KOPT-K1 (cell line): ENCODE results near the gene FMO4.
"Not testable (repeated sequence)": the region's sequence is repeated elsewhere in the genome, so short reads cannot be mapped to it uniquely, and the experiment has no call there.

Experiments used
- H3K27ac ChIP-seq: fragments of 200-600 bp; sonication (generic); 2 replicates; pipeline ENCODE4 v1.5.1; 2016; ENCODE audit warnings: antibody characterized with exemption, mild to moderate bottlenecking, low read depth, low read length; ENCODE audit not compliant: poor library complexity, severe bottlenecking
- H3K36me3 ChIP-seq: fragments of 200-600 bp; sonication (generic); 2 replicates; pipeline ENCODE4 v1.5.1; 2017; ENCODE audit warnings: antibody characterized with exemption, mild to moderate bottlenecking, low read length, moderate library complexity; ENCODE audit not compliant: insufficient read depth
- H3K9me3 ChIP-seq: fragments of 200-600 bp; sonication (generic); 2 replicates; pipeline ENCODE4 v1.5.1; 2017; ENCODE audit warnings: antibody characterized with exemption, low read length, mild to moderate bottlenecking; ENCODE audit not compliant: insufficient read depth, poor library complexity, severe bottlenecking

The FMO4 gene

DNA sequence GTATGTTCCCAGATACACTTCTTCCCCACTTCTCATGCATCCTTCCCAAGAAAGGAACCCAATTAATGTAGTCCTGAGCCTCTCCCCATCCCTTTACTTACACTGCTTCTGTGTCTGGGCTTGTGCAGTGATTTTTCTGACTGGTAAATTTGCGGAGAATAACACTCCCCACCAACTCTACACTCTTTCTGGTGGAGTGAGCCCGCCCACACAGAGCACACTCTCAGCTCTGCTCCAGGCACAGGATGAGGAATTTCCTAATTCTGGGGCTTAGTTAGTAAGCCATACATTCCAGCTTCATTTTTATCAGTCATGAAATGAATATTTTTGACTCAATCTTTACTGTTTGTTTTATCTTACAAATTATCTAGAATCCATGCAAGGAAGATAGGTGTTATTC, 38.6 kb downstream of the FMO4 start:
- Histone ChIP-seq H3K36me3 (no peaks in the 10 kb centered on the region), H3K27ac (no peak overlapping the region), H3K9me3 (no peaks in the 10 kb centered on the region)

DNA sequence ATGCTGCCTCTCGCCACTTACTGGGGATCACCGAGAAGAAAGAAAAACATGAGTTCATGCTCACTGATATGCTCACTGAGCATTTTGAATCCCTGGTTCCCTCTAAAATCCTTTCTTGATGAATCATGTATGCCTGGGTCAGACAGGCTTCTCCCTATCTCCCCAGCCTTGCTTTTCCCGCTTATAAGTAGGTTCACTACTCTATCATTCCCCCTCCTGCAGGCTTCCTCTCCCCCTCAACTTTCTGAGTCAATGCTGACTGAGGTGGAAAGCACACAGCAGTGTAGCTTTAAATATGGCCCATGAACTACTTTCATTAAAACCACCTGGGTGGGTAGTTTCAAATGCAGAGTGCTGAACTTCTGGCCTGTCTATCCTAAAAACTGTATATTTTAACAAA, 41.7 kb downstream of the FMO4 start:
- no peaks in the 10 kb centered on the region for H3K36me3 ChIP-seq
- no peak overlapping the region for H3K27ac ChIP-seq
- no peaks in the 10 kb centered on the region for H3K9me3 ChIP-seq

DNA sequence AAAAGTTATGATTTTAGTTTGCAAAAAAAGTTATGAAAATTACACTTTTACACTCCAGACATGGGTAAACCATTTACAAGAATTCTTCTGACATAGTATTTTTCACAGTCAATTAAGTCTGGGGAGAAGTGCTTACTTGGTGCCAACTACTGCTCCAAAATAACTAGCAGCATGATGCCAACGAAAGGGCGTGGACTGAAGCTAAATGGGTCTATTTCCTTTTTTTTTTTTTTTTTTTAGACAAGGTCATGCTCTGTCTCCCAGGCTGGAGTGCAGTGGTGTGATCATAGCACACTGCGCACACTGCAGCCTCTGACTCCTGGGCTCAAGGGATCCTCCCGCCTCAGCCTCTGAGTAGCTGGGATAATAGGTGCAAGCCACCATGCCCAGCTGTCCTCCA, 43.2 kb downstream of the FMO4 start:
- Histone ChIP-seq H3K9me3 (no peaks in the 10 kb centered on the region), H3K36me3 (no peaks in the 10 kb centered on the region), H3K27ac (no peak overlapping the region)

DNA sequence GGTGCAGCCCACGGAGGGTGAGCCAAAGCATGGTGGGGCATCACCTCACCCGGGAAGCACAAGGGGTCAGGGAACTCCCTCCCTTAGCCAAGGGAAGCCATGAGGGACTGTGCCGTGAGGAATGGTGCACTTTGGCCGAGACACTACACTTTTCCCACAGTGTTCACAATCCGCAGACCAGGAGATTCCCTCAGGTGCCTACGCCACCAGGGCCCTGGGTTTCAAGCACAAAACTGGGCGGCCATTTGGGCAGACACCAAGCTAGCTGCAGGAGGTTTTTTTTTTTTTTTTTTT, 45.3 kb downstream of the FMO4 start:
- H3K27ac ChIP-seq, H3K36me3 ChIP-seq, H3K9me3 ChIP-seq: not testable (repeated sequence)

DNA sequence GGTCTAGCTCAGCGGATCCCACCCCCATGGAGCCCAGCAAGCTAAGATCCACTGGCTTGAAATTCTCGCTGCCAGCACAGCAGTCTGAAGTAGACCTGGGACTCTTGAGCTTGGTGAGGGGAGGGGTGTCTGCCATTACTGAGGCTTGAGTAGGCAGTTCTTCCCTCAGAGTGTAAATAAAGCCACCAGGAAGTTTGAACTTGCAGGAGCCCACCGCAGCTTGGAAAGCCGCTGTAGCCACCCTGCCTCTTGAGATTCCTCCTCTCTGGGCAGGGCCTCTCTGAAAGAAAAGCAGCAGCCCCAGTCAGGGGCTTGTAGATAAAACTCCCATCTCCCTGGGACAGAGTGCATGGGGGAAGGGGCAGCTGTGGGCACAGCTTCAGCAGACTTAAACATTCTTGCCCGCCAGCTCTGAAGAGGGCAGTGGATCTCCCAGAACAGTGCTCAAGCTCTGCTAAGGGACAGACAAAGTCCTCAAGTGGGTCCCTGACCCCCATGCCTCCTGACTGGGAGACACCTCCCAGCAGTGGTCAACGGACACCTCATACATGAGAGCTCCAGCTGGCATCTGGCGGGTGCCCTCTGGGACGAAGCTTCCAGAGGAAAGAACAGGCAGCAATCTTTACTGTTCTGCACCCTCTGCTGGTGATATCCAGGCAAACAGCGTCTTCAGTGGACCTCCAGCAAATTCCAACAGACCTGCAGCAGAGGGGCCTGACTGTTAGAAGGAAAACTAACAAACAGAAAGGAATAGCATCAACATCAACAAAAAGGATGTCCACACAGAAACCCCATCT, 45.9 kb downstream of the FMO4 start:
- not testable (repeated sequence) for H3K36me3 ChIP-seq, H3K27ac ChIP-seq, H3K9me3 ChIP-seq

DNA sequence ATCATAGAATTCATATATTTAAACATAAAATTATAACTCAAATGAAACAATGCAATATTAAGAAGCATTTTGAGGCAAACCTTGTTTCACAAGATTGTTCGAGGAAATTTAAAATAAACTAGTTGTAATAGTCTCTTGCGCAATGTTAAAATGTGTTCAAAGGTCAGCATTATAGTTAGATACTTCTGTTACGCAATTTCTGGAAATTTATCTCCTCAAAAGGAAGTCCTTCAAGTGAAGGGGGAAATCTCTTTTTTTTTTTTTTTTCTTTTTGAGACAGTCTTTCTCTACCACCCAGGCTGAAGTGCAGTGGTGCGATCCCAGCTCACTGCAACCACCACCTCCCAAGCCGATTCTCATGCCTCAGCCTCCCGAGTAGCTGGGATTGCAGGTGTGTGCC, 52.1 kb downstream of the FMO4 start:
- Histone ChIP-seq H3K9me3 (no peaks in the 10 kb centered on the region), H3K36me3 (no peaks in the 10 kb centered on the region), H3K27ac (no peak overlapping the region)

DNA sequence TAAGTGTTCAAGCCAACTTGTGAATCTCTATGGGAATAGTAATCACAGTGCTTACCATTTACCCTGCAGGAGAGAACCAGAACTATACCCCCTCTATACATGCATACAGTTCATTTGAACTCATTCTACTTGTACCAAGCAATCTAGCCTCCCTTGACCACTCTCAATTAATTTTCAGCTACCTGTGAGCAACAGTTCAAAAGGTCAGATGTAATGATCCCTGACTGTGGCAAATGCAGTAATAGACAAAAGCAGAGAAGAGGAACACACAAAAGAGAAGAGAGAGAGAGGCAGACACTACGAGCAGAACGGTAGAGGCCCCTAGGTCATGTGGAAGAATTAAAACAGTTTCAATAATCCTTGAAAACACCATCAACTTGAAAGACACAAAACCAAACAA, 52.8 kb downstream of the FMO4 start:
- H3K9me3 ChIP-seq, result no peaks in the 10 kb centered on the region
- no peaks in the 10 kb centered on the region for H3K36me3 ChIP-seq
- no peak overlapping the region for H3K27ac ChIP-seq

DNA sequence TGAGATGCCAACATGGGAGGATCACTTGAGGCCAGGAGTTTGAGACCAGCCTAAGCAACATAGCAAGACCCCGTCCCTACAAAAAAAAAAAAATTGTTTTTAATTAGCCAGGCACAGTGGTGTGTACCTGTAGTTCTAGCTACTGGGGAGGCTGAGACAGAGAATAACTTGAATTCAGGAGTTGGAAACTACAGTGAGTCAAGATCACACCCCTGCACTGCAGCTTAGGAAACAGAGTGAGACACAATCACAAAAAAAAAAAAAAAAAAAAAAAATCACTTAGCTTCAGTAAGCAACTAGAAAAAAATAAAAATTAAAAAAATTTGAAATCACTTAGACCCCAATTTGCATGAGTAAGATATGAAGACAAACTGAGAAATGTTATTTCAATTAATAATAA, 53.5 kb downstream of the FMO4 start:
- no peak overlapping the region for H3K27ac ChIP-seq
- no peaks in the 10 kb centered on the region for H3K36me3 ChIP-seq
- H3K9me3 ChIP-seq, result no peaks in the 10 kb centered on the region

DNA sequence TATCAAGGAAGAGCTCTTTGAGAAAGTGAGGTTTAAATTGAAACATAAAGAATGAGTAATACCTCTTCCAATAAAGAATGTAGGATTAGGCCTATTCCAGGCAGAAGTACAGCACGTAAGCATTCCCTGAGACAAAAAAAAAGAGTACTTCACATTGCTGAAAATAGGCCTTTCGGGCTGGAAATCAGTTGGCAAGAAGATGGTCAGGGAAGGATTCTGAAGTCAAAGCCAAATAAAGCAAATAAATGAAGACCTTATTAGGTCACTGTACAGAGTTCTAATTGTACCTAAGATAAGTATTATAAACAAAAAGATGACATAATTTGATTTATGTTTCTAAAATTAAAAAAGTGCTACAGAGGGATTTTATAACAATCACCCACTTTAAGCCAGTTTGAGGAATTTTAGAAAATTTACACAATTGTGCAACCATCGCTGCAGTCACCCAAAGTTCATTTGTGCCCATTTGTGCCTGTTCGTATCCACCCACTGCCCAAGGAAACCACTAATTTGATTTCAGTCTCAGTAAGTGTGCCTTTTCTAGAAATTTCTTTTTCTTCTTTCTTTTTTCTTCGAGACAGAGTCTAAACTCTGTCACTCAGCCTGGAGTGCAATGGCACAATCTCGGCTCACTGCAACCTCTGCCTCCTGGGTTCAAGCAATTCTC, 58.6 kb downstream of the FMO4 start:
- no peaks in the 10 kb centered on the region for H3K9me3 ChIP-seq
- no peak overlapping the region for H3K27ac ChIP-seq
- H3K36me3 ChIP-seq, result no peaks in the 10 kb centered on the region

DNA sequence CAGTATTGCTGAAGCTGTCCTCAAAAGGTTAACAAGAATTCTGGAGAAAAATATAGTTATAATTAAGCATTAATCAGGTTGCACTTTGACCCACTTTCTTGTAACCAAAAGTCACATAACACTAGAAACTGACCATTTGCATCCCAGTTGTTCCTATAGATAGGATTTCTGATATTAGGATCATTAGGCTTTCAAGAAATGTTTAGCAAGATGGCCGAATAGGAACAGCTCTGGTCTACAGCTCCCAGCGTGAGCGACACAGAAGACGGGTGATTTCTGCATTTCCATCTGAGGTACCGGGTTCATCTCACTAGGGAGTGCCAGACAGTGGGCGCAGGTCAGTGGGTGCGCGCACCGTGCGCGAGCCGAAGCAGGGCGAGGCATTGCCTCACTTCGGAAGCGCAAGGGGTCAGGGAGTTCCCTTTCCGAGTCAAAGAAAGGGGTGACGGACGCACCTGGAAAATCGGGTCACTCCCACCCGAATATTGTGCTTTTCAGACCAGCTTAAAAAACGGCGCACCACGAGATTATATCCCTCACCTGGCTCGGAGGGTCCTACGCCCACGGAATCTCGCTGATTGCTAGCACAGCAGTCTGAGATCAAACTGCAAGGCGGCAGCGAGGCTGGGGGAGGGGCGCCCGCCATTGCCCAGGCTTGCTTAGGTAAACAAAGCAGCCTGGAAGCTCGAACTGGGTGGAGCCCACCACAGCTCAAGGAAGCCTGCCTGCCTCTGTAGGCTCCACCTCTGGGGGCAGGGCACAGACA, 59.6 kb downstream of the FMO4 start:
- H3K9me3 ChIP-seq, H3K27ac ChIP-seq, H3K36me3 ChIP-seq: not testable (repeated sequence)

DNA sequence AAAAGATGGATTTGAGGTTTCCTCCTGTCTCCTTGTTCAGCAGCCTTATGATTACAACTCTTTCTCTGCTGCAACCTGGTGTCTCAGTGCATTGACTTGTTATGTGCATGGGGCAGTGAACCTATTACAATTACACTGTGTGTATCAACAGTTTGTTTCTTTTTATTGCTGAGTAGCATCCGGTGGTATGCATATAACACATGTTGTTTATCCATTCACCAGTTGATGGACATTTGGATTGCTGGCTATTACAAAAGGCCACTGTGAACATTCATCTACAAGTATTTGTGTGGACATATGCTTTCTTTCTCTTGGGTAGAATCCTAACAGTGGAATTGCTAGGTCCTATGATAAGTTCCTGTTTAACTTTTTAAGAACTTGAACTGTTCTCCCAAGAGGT, 65.9 kb downstream of the FMO4 start:
- Histone ChIP-seq H3K36me3 (no peaks in the 10 kb centered on the region), H3K27ac (no peak overlapping the region), H3K9me3 (peaks cover 11% of the 10 kb centered on the region)

DNA sequence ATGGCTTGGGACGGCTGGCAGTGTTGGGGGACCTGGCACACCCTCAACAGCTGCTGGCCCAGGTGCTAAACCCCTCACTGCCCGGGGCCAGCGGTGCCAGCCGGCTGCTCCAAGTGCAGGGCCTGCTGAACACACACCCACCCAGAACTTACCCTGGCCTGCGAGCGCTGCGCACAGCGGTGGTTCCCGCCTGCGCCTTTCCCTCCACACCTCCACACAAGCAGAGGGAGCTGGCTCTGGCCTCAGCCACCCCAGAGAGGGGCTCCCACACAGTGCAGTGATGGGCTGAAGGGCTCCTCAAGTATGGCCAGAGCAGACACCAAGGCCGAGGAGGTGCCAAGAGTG, 67.9 kb downstream of the FMO4 start:
- no peak overlapping the region for H3K27ac ChIP-seq
- peaks cover 11% of the 10 kb centered on the region for H3K9me3 ChIP-seq

DNA sequence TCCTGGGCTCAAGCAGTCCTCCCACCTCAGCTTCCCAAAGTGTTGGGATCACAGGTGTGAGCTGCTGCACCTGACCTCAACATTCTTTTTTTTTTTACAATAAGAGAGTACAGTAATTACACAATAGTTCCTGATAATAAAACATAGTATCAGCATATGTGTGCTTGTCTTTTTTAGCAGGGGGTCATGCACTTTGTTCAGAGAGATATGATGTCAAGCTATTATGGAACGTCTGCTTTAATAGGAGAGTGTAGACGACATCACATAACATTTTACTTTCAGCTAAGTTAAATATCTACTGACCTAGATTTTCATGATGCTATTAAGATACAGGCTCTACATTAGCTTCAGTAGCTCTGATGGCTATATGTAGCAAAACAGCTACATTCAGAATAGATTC, 70.5 kb downstream of the FMO4 start:
- Histone ChIP-seq H3K36me3 (no peaks in the 10 kb centered on the region), H3K9me3 (peaks cover 11% of the 10 kb centered on the region), H3K27ac (no peak overlapping the region)

More for the DNA sequence above, 67.9 kb downstream of the FMO4 start:
- H3K36me3 ChIP-seq, result no peaks in the 10 kb centered on the region

DNA sequence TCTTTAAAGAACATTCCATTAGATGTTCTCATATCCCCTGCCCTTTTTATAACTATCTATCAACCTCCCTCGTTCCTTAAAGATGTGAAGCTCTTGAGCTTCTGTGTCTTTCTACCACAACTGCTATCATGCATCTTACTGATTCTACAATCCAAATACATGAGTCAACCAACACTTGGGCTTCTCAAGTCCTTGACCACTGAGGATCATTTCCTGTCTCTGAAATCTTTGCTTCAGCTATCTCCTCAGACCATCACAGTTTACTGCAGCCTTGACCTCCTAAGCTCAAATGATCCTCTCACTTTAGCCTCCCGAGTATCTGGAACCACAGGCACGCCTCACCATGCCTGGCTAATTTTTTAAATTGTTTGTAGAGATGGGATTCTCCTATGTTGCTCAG, 75.2 kb downstream of the FMO4 start:
- Histone ChIP-seq H3K36me3 (no peaks in the 10 kb centered on the region), H3K27ac (no peak overlapping the region), H3K9me3 (no peaks in the 10 kb centered on the region)

DNA sequence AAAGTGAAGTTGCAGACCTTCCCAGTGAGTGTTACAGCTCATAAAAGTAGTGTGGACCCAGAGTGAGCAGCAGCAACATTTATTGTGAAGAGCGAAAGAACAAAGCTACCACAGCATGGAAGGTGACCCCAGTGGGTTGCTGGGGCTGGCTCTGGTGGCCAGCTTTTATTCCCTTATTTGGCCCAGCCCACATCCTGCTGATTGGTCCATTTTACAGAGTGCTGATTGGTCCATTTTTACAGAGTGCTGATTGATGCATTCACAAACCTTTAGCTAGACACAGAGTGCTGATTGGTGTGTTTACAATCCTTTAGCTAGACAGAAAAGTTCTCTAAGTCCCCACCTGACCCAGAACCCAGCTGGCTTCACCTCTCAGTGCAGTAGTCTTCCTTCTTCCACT, 76.8 kb downstream of the FMO4 start:
- not testable (repeated sequence) for H3K27ac ChIP-seq, H3K9me3 ChIP-seq, H3K36me3 ChIP-seq
